Measurements from ENCODE around the gene PIK3R1. TPM values are rescaled to one million over a fixed set of nuclear protein-coding genes. Genes with fewer than 3 reads are reported as not detected.

PIK3R1 gene
- total and polyA plus RNA-seq, 10 of the 15 experiments (the other 5 are each of a cell fraction or from before 2014, with no cell fraction given), result 7.8 to 38.4 (median 15.7) TPM

- H3K4me3 ChIP-seq, result peak overlapping the region; percentile 33; the same call in 1 of the 2 replicates
- H3K79me2 ChIP-seq (ENCODE audit: control insufficient read depth, insufficient read depth, low read length), result peaks cover 37% of the 10 kb centered on the region
- H4K20me1 ChIP-seq (ENCODE audit: control insufficient read depth, insufficient read depth), result no peaks in the 10 kb centered on the region
- WGBS (ENCODE audit: insufficient coverage, insufficient replicate concordance, low lambda C conversion rate, missing lambda C conversion rate), result 96% methylated on average over 4 of the region's 4 CpGs
- peaks cover 0 to 12% of the 10 kb centered on the region in 2 experiments; a peak in 2 of 4 replicates for H3K36me3 ChIP-seq (ENCODE audit: control insufficient read depth in 2 of 2, insufficient read depth in 2 of 2, low read length in 1 of 2)
- peaks cover 48% of the 10 kb centered on the region for H3K4me1 ChIP-seq (ENCODE audit: control insufficient read depth, insufficient read depth, low read length)
- FAIRE-seq, result no peak
- ChIA-PET CTCF (interaction anchor here (0.8 to 1.6 kb wide), 6 partner anchors 11 to 171 kb away, joined by 3 to 16 read pairs (median 3); no protein-coding TSS in a partner anchor), RAD21 (ENCODE audit: unreplicated experiment) (interaction anchor here (0.5 to 1.7 kb wide), 20 partner anchors 11 to 421 kb away, joined by 3 to 7 read pairs (median 3); no protein-coding TSS in a partner anchor), POLR2A (interaction anchor here (0.9 to 1.6 kb wide), 4 partner anchors 13 to 143 kb away, joined by 3 to 8 read pairs (median 4); no protein-coding TSS in a partner anchor), SMC1A (ENCODE audit: uncharacterized antibody, unreplicated experiment) (interaction anchor here (0.8 to 4.2 kb wide), 17 partner anchors 9 to 172 kb away, joined by 3 to 19 read pairs (median 5); no protein-coding TSS in a partner anchor)
- no TSS peak for BruUV-seq (replicated peaks)
- H3K4me2 ChIP-seq (ENCODE audit: control insufficient read depth, insufficient read depth), result peak overlapping the region; percentile 34
- ATAC-seq, result no peak
- H3K27ac ChIP-seq (ENCODE audit: control insufficient read depth, insufficient read depth), result no peak overlapping the region
- H3K9ac ChIP-seq (ENCODE audit: control insufficient read depth, insufficient read depth, low read length), result no peak overlapping the region
- TF ChIP-seq BCL11A (IDR thresholded peaks at IDR 0.05; ENCODE audit: low read depth, low read length), result no peak
- 0 out of 2 replicates have a peak, but pooled peaks have one; percentile 10 for TF ChIP-seq ATF7 (IDR thresholded peaks at IDR 0.05; ENCODE audit: low read depth)
- intact Hi-C loops (cut with micrococcal nuclease; ENCODE audit: unreplicated experiment) (no loop called here), in situ Hi-C loops (cut with MboI) (no loop called here)
- H3K27me3 ChIP-seq (replicated peaks in 1 of 2; ENCODE audit: control insufficient read depth in 2 of 2, insufficient read depth in 2 of 2, low read length in 1 of 2), result no peaks in the 10 kb centered on the region
- no peak overlapping the region for H2AFZ ChIP-seq (ENCODE audit: control insufficient read depth, low read depth, low read length)
- no peaks in the 10 kb centered on the region for H3K9me3 ChIP-seq (replicated peaks; ENCODE audit: control insufficient read depth, insufficient read depth, low read length)
- no peak for DNase-seq (ENCODE audit: low read depth, low spot score)
Observed at GRCh38 chr5:68290260-68290674, 74.7 kb downstream of the PIK3R1 start.

GRCh38 chr5:68290847-68291246, 75.3 kb downstream of the PIK3R1 start:
- Histone ChIP-seq H3K9me3 (replicated peaks; ENCODE audit: control insufficient read depth, insufficient read depth, low read length) (no peaks in the 10 kb centered on the region), H3K36me3 (ENCODE audit: control insufficient read depth in 2 of 2, insufficient read depth in 2 of 2, low read length in 1 of 2) (peaks cover 2 to 16% of the 10 kb centered on the region in 2 experiments), H3K9ac (ENCODE audit: control insufficient read depth, insufficient read depth, low read length) (0 out of 2 replicates have a peak overlapping the region, but pooled peaks have one; percentile 17), H3K79me2 (ENCODE audit: control insufficient read depth, insufficient read depth, low read length) (peaks cover 37% of the 10 kb centered on the region), H4K20me1 (ENCODE audit: control insufficient read depth, insufficient read depth) (no peaks in the 10 kb centered on the region), H3K4me3 (peak overlapping the region; percentile 33; the same call in 1 of the 2 replicates), H3K27me3 (replicated peaks in 1 of 2; ENCODE audit: control insufficient read depth in 2 of 2, insufficient read depth in 2 of 2, low read length in 1 of 2) (no peaks in the 10 kb centered on the region), H3K27ac (ENCODE audit: control insufficient read depth, insufficient read depth) (no peak overlapping the region; the same call in 1 of the 2 replicates), H3K4me2 (ENCODE audit: control insufficient read depth, insufficient read depth) (peak overlapping the region; percentile 63), H2AFZ (ENCODE audit: control insufficient read depth, low read depth, low read length) (no peak overlapping the region), H3K4me1 (ENCODE audit: control insufficient read depth, insufficient read depth, low read length) (peaks cover 42% of the 10 kb centered on the region)
- intact Hi-C loops (cut with micrococcal nuclease; ENCODE audit: unreplicated experiment), result no loop called here
- ATAC-seq, result no peak
- DNase-seq (ENCODE audit: low read depth, low spot score), result no peak
- no peak for FAIRE-seq
- POLR2A ChIA-PET, result interaction anchor here (0.9 to 1.6 kb wide), 4 partner anchors 13 to 142 kb away, joined by 3 to 8 read pairs (median 4); no protein-coding TSS in a partner anchor
- SMC1A ChIA-PET (ENCODE audit: uncharacterized antibody, unreplicated experiment), result interaction anchor here (0.8 to 4.2 kb wide), 16 partner anchors 8 to 172 kb away, joined by 3 to 19 read pairs (median 5); no protein-coding TSS in a partner anchor
- CTCF ChIA-PET, result interaction anchor here (0.8 to 1.6 kb wide), 6 partner anchors 10 to 170 kb away, joined by 3 to 16 read pairs (median 3); no protein-coding TSS in a partner anchor
- no TSS peak for BruUV-seq (replicated peaks)
- in situ Hi-C loops (cut with MboI), result no loop called here
- WGBS (ENCODE audit: insufficient coverage, insufficient replicate concordance, low lambda C conversion rate, missing lambda C conversion rate), result 87% methylated on average over 3 of the region's 3 CpGs
- RAD21 ChIA-PET (ENCODE audit: unreplicated experiment), result interaction anchor here (1.0 to 1.7 kb wide), 17 partner anchors 10 to 421 kb away, joined by 3 to 7 read pairs (median 4); no protein-coding TSS in a partner anchor
- TF ChIP-seq ELK1 (IDR thresholded peaks at IDR 0.05; ENCODE audit: low read depth, low read length) (no peak), ZNF592 (IDR thresholded peaks at IDR 0.05) (no peak), ZBTB4 (CRISPR knock-in tag; IDR thresholded peaks at IDR 0.05) (no peak), BCL11A (IDR thresholded peaks at IDR 0.05; ENCODE audit: low read depth, low read length) (no peak)

Data from GM12878 (cell line).